HG03095 (cell line): ENCODE measurements around the gene SPON1.
"Not testable (repeated sequence)": the region's sequence is repeated elsewhere in the genome, so short reads cannot be mapped to it uniquely, and the experiment has no call there.

Experiments
- ATAC-seq: cut with Tn5 transposase; IDR thresholded peaks from one replicate; pipeline ENCODE4 v1.9.1; 2021; ENCODE audit warnings: moderate library complexity; ENCODE audit not compliant: unreplicated experiment

Gene SPON1

GRCh38 chr11:14075118-14076078 is 112.9 kb downstream of the SPON1 start:
- no peak for ATAC-seq

DNA sequence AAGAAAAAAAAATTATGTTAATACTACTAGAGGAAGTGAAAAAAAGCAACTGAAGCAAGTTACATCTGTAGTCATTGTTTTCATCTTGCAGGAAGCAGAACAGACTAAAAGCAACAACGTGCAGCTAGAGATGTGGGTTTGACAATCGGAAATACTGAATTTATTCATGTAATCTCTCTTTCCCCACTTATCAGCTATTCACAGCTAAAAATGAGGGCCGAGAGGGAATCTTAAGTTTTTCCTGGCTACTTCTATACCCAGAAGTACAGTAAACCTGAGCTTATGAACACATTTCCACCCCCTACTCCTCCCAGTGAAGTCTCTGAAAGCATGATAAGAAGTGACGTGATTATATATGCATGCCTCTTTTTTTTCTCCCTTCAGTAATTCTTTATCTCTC is 116.5 kb downstream of the SPON1 start:
- ATAC-seq: no peak

- ATAC-seq: no peak
Measured at GRCh38 chr11:14079797-14080196, 117.3 kb downstream of the SPON1 start.

DNA sequence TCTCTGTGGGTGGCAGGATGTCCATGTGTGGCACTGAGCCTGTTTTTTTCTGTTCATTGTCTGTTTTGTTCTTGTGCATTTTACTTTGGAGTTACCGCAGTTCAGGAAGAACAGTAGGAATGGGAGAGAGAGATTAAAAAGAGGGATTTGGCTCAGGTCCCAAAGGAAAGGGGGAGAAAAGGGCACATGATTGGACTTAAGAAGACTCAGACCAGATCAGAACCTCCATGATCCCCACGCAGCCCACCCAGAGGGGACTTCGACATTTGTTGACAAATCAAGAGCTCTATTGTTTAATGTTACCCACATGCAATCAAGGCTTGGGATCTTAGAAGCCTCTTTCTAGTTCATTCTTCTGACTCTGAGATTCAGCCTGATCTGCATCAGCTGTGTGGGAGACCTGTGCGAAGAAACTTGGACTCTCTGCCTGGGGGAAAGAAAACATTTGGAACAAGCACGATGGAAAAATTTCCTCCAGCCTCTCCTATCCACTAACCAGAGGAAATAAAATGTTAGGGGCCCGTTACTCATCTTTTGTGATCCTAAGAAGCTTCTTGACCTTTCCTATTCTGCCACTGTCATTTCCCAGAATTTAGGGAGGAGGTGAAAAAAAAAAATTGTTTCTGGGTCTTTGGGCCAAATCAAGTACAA is 119.2 kb downstream of the SPON1 start:
- ATAC-seq: no peak

- no peak for ATAC-seq
Measured at GRCh38 chr11:14082338-14082737, 119.8 kb downstream of the SPON1 start.

DNA sequence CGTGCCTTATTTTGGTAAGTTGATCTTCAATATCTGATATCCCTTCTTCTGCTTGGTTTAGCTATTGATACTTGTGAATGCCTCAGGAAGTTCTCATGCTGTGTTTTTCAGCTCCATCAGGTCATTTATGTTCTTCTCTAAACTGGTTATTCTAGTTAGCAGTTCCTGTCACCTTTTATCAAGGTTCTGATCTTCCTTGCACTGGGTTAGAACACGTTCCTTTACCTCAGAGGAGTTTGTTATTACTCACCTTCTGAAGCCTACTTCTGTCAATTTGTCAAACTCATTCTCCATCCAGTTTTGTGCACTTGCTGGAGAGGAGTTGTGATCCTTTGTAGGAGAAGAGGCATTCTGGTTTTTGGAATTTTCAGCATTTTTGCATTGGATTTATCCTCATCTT is 126.3 kb downstream of the SPON1 start:
- not testable (repeated sequence) for ATAC-seq

DNA sequence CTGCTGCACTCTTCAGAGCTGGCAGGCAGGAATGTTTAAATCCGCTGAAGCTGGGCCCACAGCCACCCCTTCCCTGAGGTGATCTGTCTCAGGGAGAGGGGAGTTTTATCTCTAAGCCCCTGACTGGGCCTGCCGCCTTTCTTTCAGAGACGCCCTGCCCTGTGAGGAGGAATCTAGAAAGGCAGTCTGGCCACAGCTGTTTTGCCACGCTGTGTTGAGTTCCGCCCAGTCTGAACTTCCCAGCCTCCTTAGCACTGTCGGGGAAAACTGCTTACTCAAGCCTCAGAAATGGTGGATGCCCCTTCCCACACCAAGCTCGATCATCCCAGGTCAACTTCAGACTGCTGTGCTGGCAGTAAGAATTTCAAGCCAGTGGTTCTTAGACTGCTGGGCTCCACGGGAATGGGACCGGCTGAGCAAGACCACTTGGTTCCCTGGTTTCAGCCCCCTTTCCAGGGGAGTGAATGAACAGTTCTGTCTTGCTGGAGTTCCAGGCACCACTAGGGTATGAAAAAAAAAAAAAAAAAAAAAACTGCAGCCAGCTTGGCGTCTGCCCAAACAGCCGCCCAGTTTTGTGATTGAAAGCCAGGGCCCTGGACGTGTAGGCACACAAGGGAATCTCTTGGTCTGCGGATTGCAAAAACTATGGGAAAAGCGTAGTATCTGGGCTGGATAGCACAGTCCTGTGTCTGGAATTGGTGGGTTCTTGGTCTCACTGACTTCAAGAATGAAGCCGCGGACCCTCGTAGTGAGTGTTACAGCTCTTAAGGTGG is 127.4 kb downstream of the SPON1 start:
- ATAC-seq: no peak

GRCh38 chr11:14090631-14091030 is 128.1 kb downstream of the SPON1 start:
- not testable (repeated sequence) for ATAC-seq

GRCh38 chr11:14093065-14093464 is 130.5 kb downstream of the SPON1 start:
- ATAC-seq: no peak

GRCh38 chr11:14094481-14095037 is 132.0 kb downstream of the SPON1 start:
- ATAC-seq: no peak

- no peak for ATAC-seq
Measured at GRCh38 chr11:14095882-14096281, 133.4 kb downstream of the SPON1 start.

DNA sequence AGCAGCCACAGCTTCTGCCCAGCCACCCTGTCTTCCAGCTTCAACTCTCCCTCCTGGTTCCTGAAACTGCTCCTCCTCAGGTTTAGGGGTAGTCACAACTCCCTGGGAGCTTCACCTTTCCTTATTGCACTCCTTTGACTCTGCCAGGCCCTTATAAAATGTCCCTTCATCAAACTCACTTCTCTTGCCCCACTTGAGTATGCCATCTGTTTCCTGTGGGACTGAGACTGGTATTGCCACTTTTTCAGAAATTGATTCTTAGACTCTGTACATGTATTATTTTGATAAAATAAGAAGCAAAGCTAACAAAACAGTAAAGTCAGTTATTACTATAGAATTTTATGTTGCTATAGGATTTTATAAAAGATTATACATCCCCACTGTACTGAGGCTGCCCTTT is 134.1 kb downstream of the SPON1 start:
- no peak for ATAC-seq

DNA sequence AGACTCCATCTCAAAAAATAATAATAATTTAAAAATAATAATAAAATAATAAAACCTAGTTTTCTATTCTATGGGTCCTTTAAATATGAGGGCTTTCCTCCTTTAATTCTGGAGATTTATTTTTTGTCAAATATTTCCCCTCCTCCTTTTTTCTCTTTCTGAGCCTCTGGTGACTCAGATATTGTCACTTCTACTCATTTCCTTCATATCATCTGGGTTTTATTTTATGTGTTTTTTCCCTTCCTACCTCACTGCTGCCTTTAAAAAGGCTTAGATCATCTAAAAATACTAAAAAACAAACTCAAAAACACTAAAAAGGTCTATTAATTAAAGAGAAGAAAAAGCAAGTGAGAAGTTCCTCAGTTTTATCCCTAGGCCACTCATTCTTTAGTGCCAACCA is 138.9 kb downstream of the SPON1 start:
- ATAC-seq: no peak

- ATAC-seq: no peak
Measured at GRCh38 chr11:14102766-14103165, 140.2 kb downstream of the SPON1 start.

- ATAC-seq: no peak
Measured at GRCh38 chr11:14105446-14105845, 142.9 kb downstream of the SPON1 start.

GRCh38 chr11:14106303-14107049 is 144.0 kb downstream of the SPON1 start:
- ATAC-seq: no peak

GRCh38 chr11:14107050-14107430 is 144.5 kb downstream of the SPON1 start:
- ATAC-seq: no peak

DNA sequence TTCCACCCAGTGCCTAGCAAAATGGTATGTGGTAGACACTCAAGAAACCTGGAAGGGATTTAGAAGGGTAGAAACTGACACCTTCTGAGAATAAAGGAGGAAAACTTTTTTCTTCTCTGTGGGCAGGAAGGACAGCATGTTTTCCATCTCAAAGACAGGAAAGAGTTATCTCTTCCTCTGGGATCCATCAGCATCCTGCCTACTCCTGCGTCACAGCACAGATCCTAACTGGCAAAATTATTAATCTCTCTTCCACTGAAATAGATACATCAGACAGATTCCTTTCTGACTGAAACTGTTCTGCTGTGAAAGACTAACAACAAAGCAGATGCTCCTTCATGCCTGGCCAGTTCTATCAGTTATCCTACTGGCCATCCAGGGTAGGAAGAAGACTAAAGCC is 147.2 kb downstream of the SPON1 start:
- no peak for ATAC-seq

GRCh38 chr11:14110629-14111028 is 148.1 kb downstream of the SPON1 start:
- no peak for ATAC-seq

GRCh38 chr11:14111496-14111895 is 149.0 kb downstream of the SPON1 start:
- no peak for ATAC-seq
